ENCODE measurements around the gene NACAD. TPM values are rescaled to one million over a fixed set of nuclear protein-coding genes. Genes with fewer than 3 reads are reported as not detected.

Gene NACAD
- polyA plus RNA-seq, 1 donor from 2014 or later, result 14.5 TPM

DNA sequence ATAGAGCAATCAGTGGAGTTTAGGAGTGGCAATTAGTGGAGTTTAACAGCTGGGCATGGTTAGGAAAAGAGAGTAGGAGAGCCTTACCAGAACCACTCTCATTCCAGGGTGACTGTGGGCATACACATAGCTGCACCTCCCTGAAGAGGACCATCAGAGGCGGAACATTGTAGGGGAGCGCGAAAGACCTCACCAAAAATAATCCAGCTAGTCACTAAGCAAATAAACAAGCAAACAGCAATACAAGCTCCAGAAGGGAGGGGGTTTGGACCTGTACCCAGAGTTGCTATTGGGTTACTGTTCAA, 4.1 kb upstream of the NACAD start:
- H3K27ac ChIP-seq (ENCODE audit: low read length), result no peak overlapping the region
- no peaks in the 10 kb centered on the region for H3K9me2 ChIP-seq (ENCODE audit: insufficient read depth, low read length)
- H3K9ac ChIP-seq (ENCODE audit: low read length), result no peak overlapping the region
- H3K4me2 ChIP-seq (ENCODE audit: low read length), result no peak overlapping the region
- H3K79me2 ChIP-seq (replicated peaks; ENCODE audit: insufficient read depth, low read length), result peaks cover 11% of the 10 kb centered on the region
- H3K27me3 ChIP-seq (ENCODE audit: insufficient read depth, low read depth, low read length), result no peaks in the 10 kb centered on the region
- TF ChIP-seq MXI1 (conservative IDR thresholded peaks at IDR 0.05; ENCODE audit: poor library complexity, severe bottlenecking) (no peak), EP300 (conservative IDR thresholded peaks at IDR 0.05; ENCODE audit: poor library complexity, severe bottlenecking) (no peak), TAF1 (IDR thresholded peaks at IDR 0.05; ENCODE audit: low read depth) (no peak), EZH2 (IDR thresholded peaks at IDR 0.05; ENCODE audit: borderline replicate concordance, insufficient read depth, low read length, poor library complexity, severe bottlenecking) (no peak), POLR2AphosphoS5 (IDR thresholded peaks at IDR 0.05) (no peak), RAD21 (conservative IDR thresholded peaks at IDR 0.05) (no peak), CTCF (IDR thresholded peaks at IDR 0.05; ENCODE audit: poor library complexity, severe bottlenecking) (no peak), SMC3 (conservative IDR thresholded peaks at IDR 0.05; ENCODE audit: poor library complexity) (no peak)
- TF ChIP-seq, protein P1, sequence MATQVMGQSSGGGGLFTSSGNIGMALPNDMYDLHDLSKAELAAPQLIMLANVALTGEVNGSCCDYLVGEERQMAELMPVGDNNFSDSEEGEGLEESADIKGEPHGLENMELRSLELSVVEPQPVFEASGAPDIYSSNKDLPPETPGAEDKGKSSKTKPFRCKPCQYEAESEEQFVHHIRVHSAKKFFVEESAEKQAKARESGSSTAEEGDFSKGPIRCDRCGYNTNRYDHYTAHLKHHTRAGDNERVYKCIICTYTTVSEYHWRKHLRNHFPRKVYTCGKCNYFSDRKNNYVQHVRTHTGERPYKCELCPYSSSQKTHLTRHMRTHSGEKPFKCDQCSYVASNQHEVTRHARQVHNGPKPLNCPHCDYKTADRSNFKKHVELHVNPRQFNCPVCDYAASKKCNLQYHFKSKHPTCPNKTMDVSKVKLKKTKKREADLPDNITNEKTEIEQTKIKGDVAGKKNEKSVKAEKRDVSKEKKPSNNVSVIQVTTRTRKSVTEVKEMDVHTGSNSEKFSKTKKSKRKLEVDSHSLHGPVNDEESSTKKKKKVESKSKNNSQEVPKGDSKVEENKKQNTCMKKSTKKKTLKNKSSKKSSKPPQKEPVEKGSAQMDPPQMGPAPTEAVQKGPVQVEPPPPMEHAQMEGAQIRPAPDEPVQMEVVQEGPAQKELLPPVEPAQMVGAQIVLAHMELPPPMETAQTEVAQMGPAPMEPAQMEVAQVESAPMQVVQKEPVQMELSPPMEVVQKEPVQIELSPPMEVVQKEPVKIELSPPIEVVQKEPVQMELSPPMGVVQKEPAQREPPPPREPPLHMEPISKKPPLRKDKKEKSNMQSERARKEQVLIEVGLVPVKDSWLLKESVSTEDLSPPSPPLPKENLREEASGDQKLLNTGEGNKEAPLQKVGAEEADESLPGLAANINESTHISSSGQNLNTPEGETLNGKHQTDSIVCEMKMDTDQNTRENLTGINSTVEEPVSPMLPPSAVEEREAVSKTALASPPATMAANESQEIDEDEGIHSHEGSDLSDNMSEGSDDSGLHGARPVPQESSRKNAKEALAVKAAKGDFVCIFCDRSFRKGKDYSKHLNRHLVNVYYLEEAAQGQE (IDR thresholded peaks at IDR 0.05; ENCODE audit: borderline replicate concordance), result no peak
- no peak overlapping the region for H3K4me3 ChIP-seq (ENCODE audit: low read length)
- no peak overlapping the region for H2AFZ ChIP-seq (ENCODE audit: low read depth, low read length)
- H4K20me1 ChIP-seq (ENCODE audit: insufficient read depth), result no peaks in the 10 kb centered on the region
- H3K9me3 ChIP-seq (ENCODE audit: low read length), result no peaks in the 10 kb centered on the region
- no peaks in the 10 kb centered on the region for H3K36me3 ChIP-seq (ENCODE audit: insufficient read depth, low read length)
- peaks cover 9% of the 10 kb centered on the region for H3F3A ChIP-seq (ENCODE audit: insufficient read depth, low read length, poor library complexity, severe bottlenecking)

GRCh38 chr7:45092100-45092930, 3.5 kb upstream of the NACAD start:
- no peak overlapping the region for H3K4me2 ChIP-seq (ENCODE audit: low read length)

More at GRCh38 chr7:45092100-45092930, 3.5 kb upstream of the NACAD start:
- Histone ChIP-seq H3K79me2 (replicated peaks; ENCODE audit: insufficient read depth, low read length) (peaks cover 17% of the 10 kb centered on the region), H3K36me3 (ENCODE audit: insufficient read depth, low read length) (no peaks in the 10 kb centered on the region), H3K27me3 (ENCODE audit: insufficient read depth, low read depth, low read length) (no peaks in the 10 kb centered on the region), H3K9me2 (ENCODE audit: insufficient read depth, low read length) (no peaks in the 10 kb centered on the region), H3K9me3 (ENCODE audit: low read length) (no peaks in the 10 kb centered on the region), H3K27ac (ENCODE audit: low read length) (no peak overlapping the region), H3K4me3 (ENCODE audit: low read length) (no peak overlapping the region), H4K20me1 (ENCODE audit: insufficient read depth) (no peaks in the 10 kb centered on the region), H3F3A (ENCODE audit: insufficient read depth, low read length, poor library complexity, severe bottlenecking) (peaks cover 9% of the 10 kb centered on the region), H3K9ac (ENCODE audit: low read length) (no peak overlapping the region), H2AFZ (ENCODE audit: low read depth, low read length) (no peak overlapping the region)
- no peak for TF ChIP-seq POLR2AphosphoS5 (IDR thresholded peaks at IDR 0.05)
